Aorta (tissue), 5 donors: ENCODE data around the gene GMDS. TPM values are rescaled to one million over a fixed set of nuclear protein-coding genes. Genes with fewer than 3 reads are reported as not detected.

Experiments used
- ATAC-seq: fragments of 200-7000 bp; cut with Tn5 transposase; one replicate; pipeline ENCODE4 v1.9.1; 2022; ENCODE audit warnings: moderate library complexity; ENCODE audit not compliant: low FRiP score
- DNase-seq, 2 donors: peaks; one replicate each; pipeline ENCODE4 v3.0.0-alpha.2; 2020
- H3K27ac ChIP-seq, 2 donors: one replicate each; pipeline ENCODE4 v1.5.1; 2013; ENCODE audit warnings: low read length in 2 of 2, mild to moderate bottlenecking in 2 of 2, moderate library complexity in 2 of 2, control low read depth in 1 of 2, inconsistent platforms in 1 of 2, low read depth in 1 of 2
- H3K27me3 ChIP-seq, 2 donors: one replicate each; pipeline ENCODE4 v1.6.1; 2013; ENCODE audit warnings: control low read depth in 1 of 2, low read length in 1 of 2, mild to moderate bottlenecking in 1 of 2, moderate library complexity in 1 of 2; ENCODE audit not compliant: insufficient read depth in 2 of 2, control insufficient read depth in 1 of 2
- H3K36me3 ChIP-seq, 2 donors: one replicate each; pipeline ENCODE4 v1.6.1; 2013; ENCODE audit warnings: control low read depth in 1 of 2, low read length in 1 of 2, mild to moderate bottlenecking in 1 of 2; ENCODE audit not compliant: insufficient read depth in 2 of 2, control insufficient read depth in 1 of 2
- H3K4me1 ChIP-seq, 2 donors: one replicate each; pipeline ENCODE4 v1.6.1; 2013; ENCODE audit warnings: low read length in 2 of 2, control low read depth in 1 of 2, mild to moderate bottlenecking in 1 of 2, moderate library complexity in 1 of 2; ENCODE audit not compliant: insufficient read depth in 2 of 2, control insufficient read depth in 1 of 2
- H3K4me3 ChIP-seq, 2 donors: one replicate each; pipeline ENCODE4 v1.5.1; 2013; ENCODE audit warnings: low read length in 2 of 2, control low read depth in 1 of 2, mild to moderate bottlenecking in 1 of 2
- H3K9me3 ChIP-seq: one replicate; pipeline ENCODE4 v1.6.1; 2013; ENCODE audit warnings: mild to moderate bottlenecking, low read length; ENCODE audit not compliant: control insufficient read depth
- WGBS, 2 donors: extraction: QIAGEN DNeasy Blood & Tissue Kit; methylation state at CpG; one replicate each; pipeline ENCODE4 v1.1.7; 2013; 5-methylcytosine and 5-hydroxymethylcytosine counted together
- intact Hi-C, 2 donors: fragments of 100-400 bp; cut with DNase I; formaldehyde crosslinking; loops; one replicate each; pipeline versions ENCODE4 v1.14.2 to v1.15.0; 2022
- polyA plus RNA-seq, 2 donors: library from polyadenylated mRNA; stranded (reverse); fragments of 200-250 nt; gene quantifications; one replicate each; pipeline ENCODE4 v1.2.3, GENCODE V29; 2013
- total RNA-seq, 2 donors: library from RNA; stranded (reverse); fragmentation: NEBNext Ultra II Directional; extraction: Animal tissue kit (Norgen Biotek cat#: 25700); gene quantifications; one replicate each; pipeline ENCODE4 v1.2.1, GENCODE V29; 2021
- donor health status: healthy with polysubstance abuse.
- donor health status: Bipolar disorder and iron deficiency.
- donor health status: DM: no; HTN: no; CAD: no.
- donor health status: DM: no; HTN: no; CAD: no.
- donor health status: DM: yes; HTN: yes; CAD: no.

Gene GMDS
- total and polyA plus RNA-seq, 4 donors = 66.1 to 138 (median 84.9) TPM

DNA sequence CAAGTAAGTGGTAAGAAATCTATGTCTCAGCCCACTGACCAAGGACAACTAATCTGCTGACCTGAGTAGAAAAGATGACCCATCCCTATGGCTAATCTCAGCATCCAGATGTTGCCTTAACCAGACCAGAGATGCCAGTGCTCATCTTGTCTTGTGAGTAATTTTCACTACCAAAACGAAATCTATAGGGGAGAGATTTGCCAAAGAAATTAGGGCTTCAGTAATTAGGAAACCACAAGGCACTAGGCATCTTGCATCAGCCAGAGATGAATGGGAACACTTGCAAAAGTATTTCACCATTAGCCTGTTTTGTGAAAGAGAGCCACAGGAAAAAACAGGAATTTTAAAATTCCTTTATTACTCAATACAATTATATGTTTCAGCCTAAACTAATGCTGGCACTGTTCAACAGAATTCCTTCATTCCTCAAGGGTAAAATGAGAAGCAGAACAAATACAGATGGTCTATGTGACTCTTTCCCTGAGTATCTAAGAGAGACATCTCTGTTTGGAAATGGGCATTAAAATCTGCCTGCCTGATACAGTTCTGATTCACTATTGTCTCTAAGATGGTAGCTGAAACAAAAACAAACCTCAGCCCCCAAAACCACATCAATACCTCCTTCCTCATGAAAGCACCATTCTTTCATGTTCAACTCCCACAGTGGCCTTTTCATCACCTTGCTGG lies 87.8 kb downstream of the GMDS start:
- Histone ChIP-seq H3K4me1 (no peaks in the 10 kb centered on the region), H3K36me3 (no peaks in the 10 kb centered on the region), H3K4me3 (no peak overlapping the region), H3K9me3 (no peaks in the 10 kb centered on the region), H3K27me3 (no peaks in the 10 kb centered on the region), H3K27ac (no peak overlapping the region)
- intact Hi-C loops = loop anchor here in 1 of 2 donors (5.0 kb wide), 1 partner anchor 45 kb away; no protein-coding TSS in a partner anchor
- peak; percentile 50 for ATAC-seq
- DNase-seq = no peak
- WGBS, 2 donors = 50 to 69% methylated on average over 1 of the region's 1 CpG

DNA sequence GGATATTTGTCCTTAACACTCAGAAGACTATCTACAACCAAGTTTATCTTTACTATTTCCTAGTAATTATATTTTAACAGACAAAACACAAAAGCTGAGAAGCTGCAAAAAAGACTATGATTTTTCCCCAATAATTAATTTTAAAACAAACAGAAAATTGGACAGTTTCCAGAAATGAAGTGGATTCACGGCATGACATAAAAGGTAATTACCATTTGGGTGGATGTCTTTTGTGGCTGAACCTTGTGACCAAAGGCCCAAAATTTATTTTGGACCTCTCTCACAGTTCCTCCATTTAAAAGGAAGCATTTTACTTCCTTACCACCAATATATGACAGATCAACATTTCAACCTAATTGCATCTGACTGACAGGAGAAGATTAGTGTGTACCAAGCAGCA lies 90.2 kb downstream of the GMDS start:
- WGBS, 2 donors = 92% methylated on average over 1 of the region's 1 CpG
- DNase-seq (no peak), ATAC-seq (no peak)
- no peaks in the 10 kb centered on the region for H3K27me3 ChIP-seq
- H3K4me1 ChIP-seq = no peaks in the 10 kb centered on the region
- H3K4me3 ChIP-seq = no peak overlapping the region
- intact Hi-C loops = loop anchor here in 1 of 2 donors (5.0 kb wide), 1 partner anchor 43 kb away; no protein-coding TSS in a partner anchor
- H3K9me3 ChIP-seq = no peaks in the 10 kb centered on the region
- H3K36me3 ChIP-seq = no peaks in the 10 kb centered on the region
- H3K27ac ChIP-seq = no peak overlapping the region

DNA sequence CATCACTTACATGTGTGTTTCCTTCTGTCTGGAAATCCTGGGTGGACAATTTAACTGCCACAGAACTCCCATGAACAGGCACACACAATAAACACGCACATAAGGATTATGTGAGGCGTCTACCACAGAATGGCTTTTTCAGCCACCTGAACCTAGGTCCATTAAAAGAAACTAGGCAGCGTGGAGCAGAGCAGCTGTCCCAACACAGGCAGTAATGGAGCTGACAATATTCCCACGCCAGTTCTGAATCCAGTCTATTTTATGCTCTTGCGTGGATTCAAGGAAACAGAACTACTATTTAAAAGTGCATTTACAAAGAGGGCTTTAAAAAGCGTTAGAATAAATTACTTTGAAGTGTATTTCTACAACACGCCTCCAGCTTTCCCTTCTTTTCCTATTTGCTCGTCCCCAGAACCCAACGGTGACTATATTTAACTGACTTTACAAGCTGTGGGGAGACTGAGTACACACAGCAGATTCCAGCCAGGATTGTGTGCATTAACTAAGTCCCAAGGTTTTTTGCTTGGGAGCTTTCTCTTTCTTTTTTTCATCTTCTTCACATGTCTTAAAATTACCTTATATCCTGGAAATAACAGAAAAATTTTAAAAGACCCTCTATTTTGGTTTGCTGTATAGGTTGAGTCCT lies 95.9 kb downstream of the GMDS start:
- Histone ChIP-seq H3K4me1 (peaks cover 1 to 4% of the 10 kb centered on the region in 2 donors), H3K9me3 (no peaks in the 10 kb centered on the region), H3K27ac (no peak overlapping the region), H3K36me3 (no peaks in the 10 kb centered on the region), H3K27me3 (no peaks in the 10 kb centered on the region), H3K4me3 (no peak overlapping the region)
- intact Hi-C loops = no loop called here
- DNase-seq (no peak), ATAC-seq (no peak)
- 87 to 93% methylated on average over 9 of the region's 9 CpGs for WGBS, 2 donors

DNA sequence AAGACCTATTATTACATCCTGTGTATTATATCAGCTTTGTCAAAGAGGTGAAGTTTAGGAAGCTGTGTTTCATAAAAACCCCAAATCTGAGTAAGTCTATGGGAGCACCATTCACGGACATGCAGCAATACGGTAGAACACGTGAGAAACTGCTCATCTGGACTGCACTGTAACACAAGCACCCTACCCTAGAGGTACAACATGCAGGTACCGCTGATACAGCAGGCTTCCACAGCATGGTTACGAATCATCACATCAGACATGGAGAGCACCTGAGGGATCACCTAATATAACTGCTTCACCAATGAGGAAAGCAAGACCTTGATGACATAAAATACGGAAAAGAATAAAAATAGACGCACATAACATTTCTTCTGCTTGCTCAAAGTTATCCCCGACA lies 96.7 kb downstream of the GMDS start:
- 94 to 96% methylated on average over 8 of the region's 8 CpGs for WGBS, 2 donors
- Histone ChIP-seq H3K4me3 (no peak overlapping the region), H3K9me3 (no peaks in the 10 kb centered on the region), H3K27me3 (no peaks in the 10 kb centered on the region), H3K27ac (no peak overlapping the region), H3K4me1 (peaks cover 1 to 4% of the 10 kb centered on the region in 2 donors), H3K36me3 (no peaks in the 10 kb centered on the region)
- ATAC-seq (no peak), DNase-seq (no peak)
- intact Hi-C loops = no loop called here

DNA sequence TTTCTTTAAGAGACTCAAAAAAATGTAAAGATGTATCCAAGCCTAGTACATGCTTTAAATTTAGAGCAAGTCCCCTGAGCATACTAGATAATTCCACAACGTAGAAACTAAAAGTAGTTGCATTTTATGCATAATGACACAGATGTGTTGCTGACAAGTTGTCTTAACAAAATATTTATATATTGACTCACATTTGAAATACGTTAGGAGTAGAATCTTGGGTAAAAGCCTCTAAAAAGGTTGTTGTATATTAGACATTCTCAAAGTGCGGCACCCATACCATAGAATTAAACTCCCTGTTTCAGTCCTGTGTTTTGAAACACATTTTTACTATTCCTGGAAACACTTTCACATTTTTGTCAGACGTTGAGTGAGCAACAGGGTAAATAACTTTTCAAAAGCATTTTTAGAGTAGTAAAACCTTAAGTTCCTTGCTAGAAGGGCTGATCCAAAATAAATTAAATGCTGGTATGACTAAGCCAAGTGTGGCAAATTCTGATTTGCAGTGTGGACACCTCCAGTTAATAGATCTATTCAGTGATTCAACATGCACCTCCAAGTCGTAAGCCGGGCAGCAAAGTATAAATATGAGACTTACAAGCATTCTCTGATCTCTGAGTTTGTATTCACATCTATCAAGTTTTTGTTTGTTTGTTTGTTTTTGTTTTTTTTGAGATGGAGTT lies 97.5 kb downstream of the GMDS start:
- Histone ChIP-seq H3K27ac (no peak overlapping the region), H3K9me3 (no peaks in the 10 kb centered on the region), H3K27me3 (no peaks in the 10 kb centered on the region), H3K36me3 (no peaks in the 10 kb centered on the region), H3K4me3 (peak overlapping the region in 1 of 2 donors; percentile 26), H3K4me1 (peaks cover 1 to 4% of the 10 kb centered on the region in 2 donors)
- DNase-seq (no peak), ATAC-seq (no peak)
- intact Hi-C loops = no loop called here
- WGBS, 2 donors = 1 to 10% methylated on average over 6 of the region's 6 CpGs

DNA sequence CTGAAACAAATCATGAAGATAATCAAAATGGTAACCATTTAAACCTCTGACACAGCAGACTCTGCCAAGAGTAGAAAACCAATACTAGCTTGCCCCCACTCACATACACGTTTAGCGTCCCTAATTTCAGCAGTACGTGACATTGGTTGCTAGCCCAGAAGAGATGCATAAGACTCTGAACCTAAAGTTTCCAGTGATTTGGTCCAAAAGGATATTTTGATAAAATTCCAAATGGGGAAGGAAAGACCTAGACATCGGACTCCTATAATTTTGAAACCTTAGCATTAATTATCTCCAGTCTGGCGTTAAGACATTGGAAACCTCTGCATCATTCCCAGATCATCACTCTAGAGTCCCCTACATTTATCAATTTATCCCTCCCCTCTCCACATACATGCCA lies 98.1 kb downstream of the GMDS start:
- ATAC-seq (no peak), DNase-seq (no peak)
- no peaks in the 10 kb centered on the region for H3K36me3 ChIP-seq
- WGBS, 2 donors = 76 to 82% methylated on average over 5 of the region's 5 CpGs
- no peak overlapping the region for H3K4me3 ChIP-seq
- H3K27ac ChIP-seq = no peak overlapping the region
- peaks cover 1 to 4% of the 10 kb centered on the region in 2 donors for H3K4me1 ChIP-seq
- H3K27me3 ChIP-seq = no peaks in the 10 kb centered on the region
- no peaks in the 10 kb centered on the region for H3K9me3 ChIP-seq
- intact Hi-C loops = no loop called here

DNA sequence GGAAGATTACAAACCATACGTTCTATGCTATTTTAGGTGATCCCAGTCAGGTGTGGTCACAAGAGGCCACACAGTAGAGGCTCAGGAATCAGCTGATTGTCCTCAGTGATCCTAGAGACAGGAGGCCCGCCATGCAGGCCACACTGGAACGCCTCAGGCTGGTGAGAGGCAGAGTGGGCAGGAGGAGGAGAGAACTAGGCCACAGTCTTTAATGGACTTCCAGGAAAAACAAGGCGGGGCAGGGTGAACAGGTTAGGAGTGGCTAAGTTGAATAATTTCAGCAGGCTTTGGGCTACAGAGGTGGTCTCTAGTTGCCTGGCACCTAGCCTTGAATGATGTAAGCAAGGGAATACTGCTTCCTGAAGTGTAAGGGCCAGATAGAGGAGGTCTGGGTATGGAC lies 101.2 kb downstream of the GMDS start:
- no peak for ATAC-seq
- 88 to 94% methylated on average over 4 of the region's 4 CpGs for WGBS, 2 donors
- Histone ChIP-seq H3K4me1 (peaks cover 1 to 4% of the 10 kb centered on the region in 2 donors), H3K36me3 (no peaks in the 10 kb centered on the region), H3K27ac (no peak overlapping the region), H3K27me3 (no peaks in the 10 kb centered on the region), H3K9me3 (no peaks in the 10 kb centered on the region), H3K4me3 (no peak overlapping the region)
- intact Hi-C loops = no loop called here
- DNase-seq = no peak

DNA sequence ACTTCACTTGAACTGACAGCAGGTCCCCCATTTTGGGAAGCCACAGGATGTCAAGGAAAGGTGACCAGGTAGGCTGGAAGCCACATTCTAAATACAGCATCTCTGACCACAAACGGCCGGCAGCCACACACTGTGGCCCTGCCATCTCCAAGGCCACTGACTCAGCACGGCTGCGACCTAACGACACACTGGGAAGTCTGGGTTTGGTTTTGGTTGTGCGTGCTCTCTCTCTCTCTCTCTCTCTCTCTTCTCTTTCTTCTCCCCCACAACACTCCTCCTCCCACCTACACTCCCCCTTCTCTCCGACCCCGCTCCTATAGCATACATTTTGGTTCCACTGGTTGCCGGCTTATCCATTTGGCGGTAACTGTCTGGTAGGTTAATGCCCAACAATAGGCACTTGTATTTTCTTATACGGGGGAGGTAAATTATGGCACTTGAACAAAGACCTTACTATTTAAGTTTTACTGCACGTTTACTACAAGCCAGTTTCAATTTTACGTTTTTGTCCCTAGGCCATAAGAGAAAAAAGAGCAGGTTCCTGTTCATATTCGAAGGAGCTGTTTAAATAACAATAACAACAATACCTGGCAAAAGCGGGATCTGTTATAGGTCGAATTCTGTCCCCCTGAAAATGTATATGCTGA lies 103.6 kb downstream of the GMDS start:
- H3K9me3 ChIP-seq = no peaks in the 10 kb centered on the region
- WGBS, 2 donors = 91% methylated on average over 16 of the region's 16 CpGs
- ATAC-seq (no peak), DNase-seq (no peak)
- no peaks in the 10 kb centered on the region for H3K36me3 ChIP-seq
- H3K4me3 ChIP-seq = no peak overlapping the region
- intact Hi-C loops = no loop called here
- no peak overlapping the region for H3K27ac ChIP-seq
- H3K27me3 ChIP-seq = no peaks in the 10 kb centered on the region
- H3K4me1 ChIP-seq = no peaks in the 10 kb centered on the region
